ENCODE data around the gene CDH26.

Gene CDH26

DNA sequence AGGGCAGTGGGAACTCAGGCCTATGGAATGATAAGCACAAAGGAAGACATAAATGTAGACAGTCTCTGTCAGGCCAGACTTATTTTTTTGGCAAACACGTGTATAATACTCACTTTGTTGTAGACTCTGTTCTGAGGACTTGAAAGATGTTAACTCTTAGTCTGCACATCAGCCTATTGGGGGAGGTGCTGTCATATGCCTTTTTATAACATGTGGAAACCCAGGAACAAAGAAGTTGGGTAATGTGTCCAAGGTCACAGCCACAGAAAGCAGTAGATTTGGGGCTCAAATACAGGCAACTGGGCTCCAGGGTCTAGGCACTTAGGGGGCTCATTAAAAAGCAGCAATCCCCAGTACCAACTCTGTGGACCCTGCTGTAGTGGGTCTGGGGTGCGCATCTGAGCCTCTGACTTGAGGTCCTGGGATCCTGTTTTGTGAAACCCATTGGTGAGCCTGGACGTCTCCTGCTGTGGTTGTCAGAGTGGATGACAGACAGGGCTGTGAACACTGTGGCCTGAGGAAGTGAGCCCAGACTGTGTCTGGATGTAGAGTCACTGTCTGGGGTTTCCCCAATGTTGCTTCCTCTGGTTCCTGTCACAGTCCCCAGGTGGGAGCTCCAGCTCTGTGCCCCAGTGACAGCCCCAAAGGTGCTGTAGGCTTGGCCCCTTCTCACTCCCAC lies 50.0 kb downstream of the CDH26 start:
- DNase-seq (ENCODE audit: low read depth), result no peak
- H3K4me3 ChIP-seq (ENCODE audit: control insufficient read depth, low read depth, low read length), result no peak overlapping the region
- TF ChIP-seq, protein P1, sequence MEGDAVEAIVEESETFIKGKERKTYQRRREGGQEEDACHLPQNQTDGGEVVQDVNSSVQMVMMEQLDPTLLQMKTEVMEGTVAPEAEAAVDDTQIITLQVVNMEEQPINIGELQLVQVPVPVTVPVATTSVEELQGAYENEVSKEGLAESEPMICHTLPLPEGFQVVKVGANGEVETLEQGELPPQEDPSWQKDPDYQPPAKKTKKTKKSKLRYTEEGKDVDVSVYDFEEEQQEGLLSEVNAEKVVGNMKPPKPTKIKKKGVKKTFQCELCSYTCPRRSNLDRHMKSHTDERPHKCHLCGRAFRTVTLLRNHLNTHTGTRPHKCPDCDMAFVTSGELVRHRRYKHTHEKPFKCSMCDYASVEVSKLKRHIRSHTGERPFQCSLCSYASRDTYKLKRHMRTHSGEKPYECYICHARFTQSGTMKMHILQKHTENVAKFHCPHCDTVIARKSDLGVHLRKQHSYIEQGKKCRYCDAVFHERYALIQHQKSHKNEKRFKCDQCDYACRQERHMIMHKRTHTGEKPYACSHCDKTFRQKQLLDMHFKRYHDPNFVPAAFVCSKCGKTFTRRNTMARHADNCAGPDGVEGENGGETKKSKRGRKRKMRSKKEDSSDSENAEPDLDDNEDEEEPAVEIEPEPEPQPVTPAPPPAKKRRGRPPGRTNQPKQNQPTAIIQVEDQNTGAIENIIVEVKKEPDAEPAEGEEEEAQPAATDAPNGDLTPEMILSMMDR (conservative IDR thresholded peaks at IDR 0.05; ENCODE audit: control insufficient read depth, insufficient read depth, low read depth, low read length), result no peak

DNA sequence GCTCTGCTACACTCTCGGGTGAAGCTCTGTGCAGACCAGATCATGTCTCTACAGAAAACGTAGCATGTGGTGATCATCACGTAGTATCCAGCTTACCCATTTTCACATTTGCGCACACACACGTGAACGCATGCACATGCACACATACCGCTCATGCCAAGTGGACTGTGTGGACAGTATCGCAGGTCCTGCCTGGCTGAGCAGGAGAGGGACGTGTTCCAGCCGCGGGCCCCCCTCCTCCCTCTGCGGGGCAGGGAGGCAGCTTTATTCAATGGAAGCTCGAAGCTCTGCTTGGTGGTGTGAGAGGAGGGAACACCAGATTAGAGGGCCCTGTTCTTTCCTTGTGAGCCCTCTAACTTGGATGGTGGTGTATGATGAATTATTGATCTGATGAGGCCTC lies 51.1 kb downstream of the CDH26 start:
- TF ChIP-seq, protein P1 (conservative IDR thresholded peaks at IDR 0.05; ENCODE audit: control insufficient read depth, insufficient read depth, low read depth, low read length), result no peak
- DNase-seq (ENCODE audit: low read depth), result no peak

DNA sequence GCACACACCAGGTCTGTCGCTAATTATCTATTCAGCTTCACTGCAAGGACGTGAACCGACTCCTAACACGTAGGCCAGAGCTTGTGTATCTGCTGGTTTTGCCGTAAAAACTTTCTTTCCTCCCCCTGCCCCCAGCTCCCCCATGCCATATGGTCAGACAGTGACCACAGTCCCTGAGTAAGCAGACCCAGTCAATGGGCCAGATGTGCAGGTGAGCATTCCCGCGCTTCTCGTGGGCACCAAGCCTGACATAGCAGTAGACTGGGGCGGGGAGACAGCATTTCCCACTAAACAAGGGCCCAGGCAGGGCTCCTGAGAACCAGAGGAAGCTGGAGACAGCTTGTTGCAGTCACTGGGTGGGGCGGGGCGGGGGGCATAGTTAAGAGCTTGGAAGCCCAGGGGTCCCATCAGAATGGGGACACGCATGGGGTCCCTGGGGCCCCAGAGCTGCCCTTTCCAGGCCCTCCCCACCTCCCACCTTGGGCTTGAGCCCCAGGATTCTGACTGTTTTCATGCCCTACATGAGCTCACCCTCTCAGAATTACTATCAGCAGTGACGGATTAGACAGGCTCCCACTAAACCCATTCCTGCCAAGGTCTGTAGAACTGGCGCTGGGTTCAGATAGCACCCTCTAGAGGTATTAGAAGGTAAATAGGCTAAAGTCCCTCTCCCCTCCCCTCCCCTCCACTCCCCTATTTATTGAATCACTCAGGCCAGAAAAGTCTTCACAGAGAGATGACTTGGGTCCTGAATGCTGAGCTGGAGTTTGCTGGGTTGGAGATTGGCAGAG lies 51.8 kb downstream of the CDH26 start:
- peak; percentile 3 for DNase-seq (ENCODE audit: low read depth)
- TF ChIP-seq, protein P1 (conservative IDR thresholded peaks at IDR 0.05; ENCODE audit: control insufficient read depth, insufficient read depth, low read depth, low read length), result no peak
- no peak overlapping the region for H3K4me3 ChIP-seq (ENCODE audit: control insufficient read depth, low read depth, low read length)

More for the DNA sequence above, 51.1 kb downstream of the CDH26 start:
- H3K4me3 ChIP-seq (ENCODE audit: control insufficient read depth, low read depth, low read length), result no peak overlapping the region

DNA sequence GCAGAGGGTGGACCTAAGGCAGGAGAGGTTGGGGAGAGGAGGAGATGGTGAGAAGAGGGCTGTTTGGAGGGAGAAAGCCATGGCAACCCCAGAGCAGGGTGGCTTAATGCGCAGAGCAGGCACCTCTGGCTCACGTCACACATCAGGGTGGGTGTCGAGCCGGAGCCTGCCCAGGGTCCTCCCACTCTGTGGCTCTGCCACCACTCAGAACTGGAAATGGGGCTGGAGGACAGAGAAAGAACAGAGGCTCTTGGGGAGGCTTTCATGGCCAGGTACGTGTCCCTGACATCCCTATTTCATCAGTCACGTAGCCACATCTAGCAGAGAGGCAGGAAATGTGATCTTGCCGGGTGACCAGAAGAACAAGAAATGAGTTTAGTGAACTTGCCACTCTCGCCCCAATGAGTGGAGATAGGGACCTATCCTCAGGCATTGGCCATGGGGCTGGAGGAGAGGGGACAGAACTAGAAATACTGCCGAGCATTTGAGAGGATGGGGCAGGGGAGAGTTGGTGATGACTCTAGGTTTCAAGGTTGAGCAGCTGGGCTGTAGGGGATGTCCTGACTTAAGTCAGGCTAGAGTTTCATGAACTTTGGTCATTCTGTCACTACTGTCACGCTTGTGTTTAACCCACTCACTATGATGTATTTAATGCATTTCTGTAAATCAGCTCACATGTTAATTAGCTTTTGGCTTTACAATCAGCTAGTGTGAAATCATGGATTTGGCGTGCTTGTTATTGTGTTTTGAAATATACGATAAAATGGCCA lies 52.7 kb downstream of the CDH26 start:
- no peak for DNase-seq (ENCODE audit: low read depth)
- TF ChIP-seq, protein P1 (conservative IDR thresholded peaks at IDR 0.05; ENCODE audit: control insufficient read depth, insufficient read depth, low read depth, low read length), result no peak
- H3K4me3 ChIP-seq (ENCODE audit: control insufficient read depth, low read depth, low read length), result no peak overlapping the region

DNA sequence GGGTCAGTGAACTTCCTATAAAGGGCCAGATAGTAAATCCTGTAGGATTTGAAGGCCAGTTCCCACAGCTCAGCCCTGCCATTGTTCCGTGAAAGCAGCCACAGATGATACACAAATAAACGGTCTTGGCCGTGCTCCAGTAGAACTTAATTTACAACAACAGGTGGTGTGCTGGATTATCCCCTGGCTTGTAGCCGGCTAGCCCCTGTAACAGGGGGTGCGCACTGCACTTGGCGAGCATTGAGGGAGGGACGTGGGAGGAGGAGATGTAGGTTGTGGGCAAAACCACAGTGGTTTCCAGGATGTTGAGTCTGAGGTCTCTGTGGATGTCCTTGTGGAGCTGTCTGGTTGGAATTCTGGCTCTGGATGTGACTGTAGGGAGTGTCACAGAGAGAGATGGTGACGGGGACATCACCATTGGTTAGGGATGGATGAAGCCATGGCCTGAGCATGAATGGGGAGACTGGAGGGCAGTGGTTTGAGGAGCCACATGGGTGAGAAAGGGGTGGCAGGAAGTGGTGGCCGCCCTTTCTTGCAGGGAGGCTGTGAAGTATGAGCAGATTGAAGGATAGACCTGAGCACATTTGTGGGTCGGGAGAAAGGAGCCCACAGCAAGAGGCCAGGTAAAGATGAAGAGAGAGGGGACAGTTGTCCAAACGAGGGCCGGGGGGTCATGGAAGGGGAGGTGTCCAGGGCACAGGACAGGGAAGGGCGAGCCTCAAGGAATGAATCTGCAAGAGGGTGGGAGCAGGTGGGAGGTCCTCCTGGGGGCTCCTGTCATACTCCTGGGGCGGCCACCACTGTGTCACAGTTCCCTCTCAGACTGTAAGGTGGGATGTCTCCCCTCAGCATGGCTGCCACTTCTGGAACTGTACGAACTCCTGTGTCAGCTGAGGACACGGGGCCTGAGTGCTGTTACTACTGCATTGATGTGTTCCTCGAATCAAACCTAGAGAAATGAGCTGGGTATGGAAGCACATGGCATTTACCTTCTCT lies 53.6 kb downstream of the CDH26 start:
- no peak for DNase-seq (ENCODE audit: low read depth)
- TF ChIP-seq, protein P1 (conservative IDR thresholded peaks at IDR 0.05; ENCODE audit: control insufficient read depth, insufficient read depth, low read depth, low read length), result no peak
- H3K4me3 ChIP-seq (ENCODE audit: control insufficient read depth, low read depth, low read length), result no peak overlapping the region

Data from fibroblast of mammary gland (primary cell).